Smooth muscle cell (in vitro differentiated cells): ENCODE data around the gene DIP2A. TPM values are rescaled to one million over a fixed set of nuclear protein-coding genes. Genes with fewer than 3 reads are reported as not detected.

Experiments
- DNase-seq: peaks from one replicate; lab custom pipeline; 2025; ENCODE audit not compliant: unreplicated experiment; lab: John Stamatoyannopoulos, UW
- H2AFZ ChIP-seq: fragments of 200-600 bp; sonication (generic); 2 replicates; pipeline ENCODE4 v1.6.0; 2016; ENCODE audit warnings: antibody characterized with exemption, low read depth, mild to moderate bottlenecking
- H3F3A ChIP-seq: fragments of 200-600 bp; sonication (generic); 2 replicates; pipeline ENCODE4 v1.6.0; 2017; ENCODE audit warnings: antibody characterized with exemption, low read depth
- H3K27ac ChIP-seq: fragments of 200-600 bp; sonication (generic); 2 replicates; pipeline ENCODE4 v1.5.1; 2016; ENCODE audit warnings: low read depth, mild to moderate bottlenecking
- H3K27me3 ChIP-seq: fragments of 200-600 bp; sonication (generic); 2 replicates; pipeline ENCODE4 v1.6.1; 2016; ENCODE audit warnings: low read depth, mild to moderate bottlenecking
- H3K36me3 ChIP-seq: fragments of 200-600 bp; sonication (generic); 2 replicates; pipeline ENCODE4 v1.5.1; 2016; ENCODE audit warnings: low read depth
- H3K4me1 ChIP-seq: fragments of 200-600 bp; sonication (generic); 2 replicates; pipeline ENCODE4 v1.5.1; 2016; ENCODE audit warnings: low read depth
- H3K4me2 ChIP-seq: fragments of 200-600 bp; sonication (generic); 2 replicates; pipeline ENCODE4 v1.6.0; 2016; ENCODE audit warnings: mild to moderate bottlenecking
- H3K4me3 ChIP-seq: fragments of 200-600 bp; sonication (generic); 2 replicates; pipeline ENCODE4 v1.5.1; 2016; ENCODE audit warnings: mild to moderate bottlenecking
- H3K79me2 ChIP-seq: fragments of 200-600 bp; sonication (generic); 2 replicates; pipeline ENCODE4 v1.6.0; 2016; ENCODE audit warnings: low read depth, mild to moderate bottlenecking
- H3K9ac ChIP-seq: fragments of 200-600 bp; sonication (generic); 2 replicates; pipeline ENCODE4 v1.6.0; 2016; ENCODE audit warnings: low read depth
- H3K9me3 ChIP-seq: fragments of 200-600 bp; sonication (generic); replicated peaks from 2 replicates; pipeline ENCODE4 v1.5.1; 2016; ENCODE audit warnings: low read depth
- H4K20me1 ChIP-seq: fragments of 200-600 bp; sonication (generic); 2 replicates; pipeline ENCODE4 v1.6.0; 2016; ENCODE audit warnings: low read depth
- CTCF ChIP-seq: fragments of 200-600 bp; sonication (generic); IDR thresholded peaks from 2 replicates; pipeline ENCODE4 v1.5.1; 2017; ENCODE audit warnings: borderline replicate concordance, mild to moderate bottlenecking, antibody characterized with exemption; ENCODE audit not compliant: insufficient read depth, poor library complexity, severe bottlenecking
- WGBS: methylation state at CpG from one replicate; pipeline ENCODE4 v1.1.7; 2016; ENCODE audit warnings: low lambda C conversion rate; 5-methylcytosine and 5-hydroxymethylcytosine counted together
- polyA plus RNA-seq: library from polyadenylated mRNA; unstranded; fragments of >200 nt; fragmentation: Nextera tagmentation; extraction: Ambion mirVana; gene quantifications from 2 replicates; pipeline ENCODE4 v1.2.1, GENCODE V29; 2016
- total RNA-seq: library from RNA; depleted of rRNA; stranded (reverse); fragments of >200 nt; gene quantifications from 2 replicates; pipeline ENCODE4 v1.2.3, GENCODE V29; 2014

DIP2A gene
- total and polyA plus RNA-seq, 2 experiments from 2014 or later, result 11.5 to 24.8 TPM

- H3K36me3 ChIP-seq, result no peaks in the 10 kb centered on the region
- 94% methylated on average over 17 of the region's 17 CpGs for WGBS
- no peak overlapping the region for H3K27ac ChIP-seq
- H3K9ac ChIP-seq, result no peak overlapping the region
- no peaks in the 10 kb centered on the region for H3F3A ChIP-seq
- H3K4me3 ChIP-seq, result no peak overlapping the region
- H3K4me1 ChIP-seq, result no peaks in the 10 kb centered on the region
- no peaks in the 10 kb centered on the region for H4K20me1 ChIP-seq
- H3K27me3 ChIP-seq, result no peaks in the 10 kb centered on the region
- DNase-seq, result no peak
- no peaks in the 10 kb centered on the region for H3K9me3 ChIP-seq
- no peak for TF ChIP-seq CTCF
- no peaks in the 10 kb centered on the region for H3K79me2 ChIP-seq
- H2AFZ ChIP-seq, result no peak overlapping the region
- H3K4me2 ChIP-seq, result no peak overlapping the region
These were observed 47.5 kb upstream of the DIP2A start for GRCh38 chr21:46411236-46411635.

- Histone ChIP-seq H3K36me3 (no peaks in the 10 kb centered on the region), H3K9ac (no peak overlapping the region), H3K9me3 (no peaks in the 10 kb centered on the region), H3K4me3 (no peak overlapping the region), H4K20me1 (no peaks in the 10 kb centered on the region), H3K4me2 (no peak overlapping the region), H2AFZ (no peak overlapping the region), H3K79me2 (no peaks in the 10 kb centered on the region), H3F3A (no peaks in the 10 kb centered on the region), H3K27me3 (no peaks in the 10 kb centered on the region), H3K27ac (no peak overlapping the region), H3K4me1 (no peaks in the 10 kb centered on the region)
- WGBS, result 96% methylated on average over 29 of the region's 31 CpGs
- DNase-seq, result no peak
- TF ChIP-seq CTCF, result no peak
These were observed 47.0 kb upstream of the DIP2A start for GRCh38 chr21:46411691-46412090.

GRCh38 chr21:46412521-46413364 lies 45.9 kb upstream of the DIP2A start:
- Histone ChIP-seq H3K27ac (no peak overlapping the region), H3F3A (no peaks in the 10 kb centered on the region), H3K79me2 (no peaks in the 10 kb centered on the region), H3K4me3 (no peak overlapping the region), H3K36me3 (no peaks in the 10 kb centered on the region), H3K9ac (no peak overlapping the region), H3K27me3 (no peaks in the 10 kb centered on the region), H3K4me2 (no peak overlapping the region), H3K9me3 (no peaks in the 10 kb centered on the region), H3K4me1 (no peaks in the 10 kb centered on the region), H4K20me1 (no peaks in the 10 kb centered on the region), H2AFZ (no peak overlapping the region)
- WGBS, result 91% methylated on average over 39 of the region's 39 CpGs
- DNase-seq, result no peak
- TF ChIP-seq CTCF, result no peak

- TF ChIP-seq CTCF, result no peak
- Histone ChIP-seq H4K20me1 (no peaks in the 10 kb centered on the region), H3K4me2 (no peak overlapping the region), H3K4me1 (no peaks in the 10 kb centered on the region), H3K9me3 (no peaks in the 10 kb centered on the region), H3F3A (no peaks in the 10 kb centered on the region), H3K27ac (no peak overlapping the region), H3K9ac (no peak overlapping the region), H2AFZ (no peak overlapping the region), H3K4me3 (no peak overlapping the region), H3K36me3 (no peaks in the 10 kb centered on the region), H3K27me3 (no peaks in the 10 kb centered on the region), H3K79me2 (no peaks in the 10 kb centered on the region)
- no peak for DNase-seq
- 92% methylated on average over 9 of the region's 9 CpGs for WGBS
These were observed 45.4 kb upstream of the DIP2A start for GRCh38 chr21:46413365-46413696.
